IMR-90 (cell line): ENCODE data around the gene WDR90. TPM values are rescaled to one million over a fixed set of nuclear protein-coding genes. Genes with fewer than 3 reads are reported as not detected.

ENCODE experiments used
- ATAC-seq: fragments of 200-7000 bp; cut with Tn5 transposase; 2 replicates; pipeline ENCODE4 v1.9.1; 2020; ENCODE audit warnings: low read depth, mild to moderate bottlenecking, moderate library complexity
- BruUV-seq: library from RNA; stranded (reverse); fragments of 400-500 nt; replicated peaks from 2 replicates; lab custom pipeline; 2021; lab: Mats Ljungman, UMichigan
- CTCF ChIA-PET: fragments of 300-600 bp; formaldehyde crosslinking; extraction: SDS; loops from one replicate; lab custom pipeline; 2021; ENCODE audit warnings: antibody characterized with exemption; lab: Yijun Ruan, JAX
- POLR2A ChIA-PET: fragments of 300-600 bp; sonication (Branson Sonifier 250); formaldehyde crosslinking; loops from one replicate; lab custom pipeline; 2022; ENCODE audit warnings: antibody characterized with exemption; ENCODE audit not compliant: unreplicated experiment; lab: Charles Lee
- DNase-seq: peaks from one replicate; pipeline ENCODE4 v3.0.0; 2013
- H2AFZ ChIP-seq: replicated peaks from 2 replicates; pipeline ENCODE3; 2013; ENCODE audit warnings: low read length, mild to moderate bottlenecking; ENCODE audit not compliant: poor library complexity
- H2AK5ac ChIP-seq: 2 replicates; pipeline ENCODE4 v1.6.1; 2013; ENCODE audit warnings: low read depth, low read length, inconsistent platforms
- H2AK9ac ChIP-seq: replicated peaks from 2 replicates; pipeline ENCODE3; 2013; ENCODE audit warnings: mild to moderate bottlenecking, low read depth, low read length, moderate library complexity; ENCODE audit not compliant: poor library complexity
- H2BK120ac ChIP-seq: 2 replicates; pipeline ENCODE4 v1.6.1; 2013; ENCODE audit warnings: low read depth, low read length, inconsistent platforms
- H2BK15ac ChIP-seq: 3 replicates; pipeline ENCODE4 v1.6.1; 2013; ENCODE audit warnings: low read depth, low read length, inconsistent platforms
- H2BK20ac ChIP-seq: 2 replicates; pipeline ENCODE4 v1.6.1; 2013; ENCODE audit warnings: low read depth, mild to moderate bottlenecking, inconsistent platforms, low read length, moderate library complexity
- H2BK5ac ChIP-seq: 2 replicates; pipeline ENCODE4 v1.6.1; 2013; ENCODE audit warnings: mild to moderate bottlenecking, low read depth, low read length, inconsistent platforms; ENCODE audit not compliant: poor library complexity, severe bottlenecking
- H3K14ac ChIP-seq: replicated peaks from 2 replicates; pipeline ENCODE4 v1.6.1; 2013; ENCODE audit warnings: low read depth, low read length, inconsistent platforms
- H3K18ac ChIP-seq: 2 replicates; pipeline ENCODE4 v1.6.1; 2013; ENCODE audit warnings: low read depth, low read length, control low read depth
- H3K23ac ChIP-seq: 2 replicates; pipeline ENCODE4 v1.6.1; 2013; ENCODE audit warnings: low read depth, low read length, inconsistent platforms
- H3K27ac ChIP-seq: 2 replicates; pipeline ENCODE4 v1.5.1; 2013; ENCODE audit warnings: mild to moderate bottlenecking, control low read depth, low read length; ENCODE audit not compliant: insufficient read depth
- H3K27me3 ChIP-seq: 2 replicates; pipeline ENCODE4 v1.6.1; 2013; ENCODE audit warnings: low read length; ENCODE audit not compliant: control insufficient read depth, insufficient read depth
- H3K36me3 ChIP-seq: 2 replicates; pipeline ENCODE4 v1.6.1; 2013; ENCODE audit warnings: low read length, mixed read lengths; ENCODE audit not compliant: control insufficient read depth, insufficient read depth
- H3K4ac ChIP-seq: 2 replicates; pipeline ENCODE4 v1.6.1; 2013; ENCODE audit warnings: low read depth, low read length, inconsistent platforms
- H3K4me1 ChIP-seq: 2 replicates; pipeline ENCODE4 v1.6.1; 2013; ENCODE audit warnings: low read length, mixed read lengths; ENCODE audit not compliant: control insufficient read depth, insufficient read depth
- H3K4me2 ChIP-seq: 2 replicates; pipeline ENCODE4 v1.6.1; 2013; ENCODE audit warnings: low read depth, mild to moderate bottlenecking, control low read depth, low read length, moderate library complexity
- H3K4me3 ChIP-seq: 2 replicates; pipeline ENCODE4 v1.5.1; 2013; ENCODE audit warnings: low read depth, mild to moderate bottlenecking, control low read depth, low read length, moderate library complexity; ENCODE audit not compliant: insufficient read depth
- H3K56ac ChIP-seq: 2 replicates; pipeline ENCODE4 v1.6.1; 2013; ENCODE audit warnings: low read length, inconsistent platforms; ENCODE audit not compliant: insufficient read depth; ENCODE audit errors: extremely low read depth
- H3K79me1 ChIP-seq, 2 experiments: 2 replicates each; pipeline ENCODE4 v1.6.1; 2013; ENCODE audit warnings: low read length in 2 of 2, inconsistent platforms in 1 of 2, low read depth in 1 of 2
- H3K9ac ChIP-seq: 2 replicates; pipeline ENCODE4 v1.6.1; 2013; ENCODE audit warnings: low read depth, low read length, control low read depth
- H3K9me1 ChIP-seq: 2 replicates; pipeline ENCODE4 v1.6.1; 2013; ENCODE audit warnings: low read length, inconsistent platforms; ENCODE audit not compliant: insufficient read depth
- H3K9me3 ChIP-seq: 2 replicates; pipeline ENCODE4 v1.6.1; 2013; ENCODE audit warnings: low read length; ENCODE audit not compliant: control insufficient read depth, insufficient read depth
- H4K20me1 ChIP-seq: 2 replicates; pipeline ENCODE4 v1.6.1; 2013; ENCODE audit warnings: low read length, inconsistent platforms; ENCODE audit not compliant: insufficient read depth
- H4K5ac ChIP-seq: 2 replicates; pipeline ENCODE4 v1.6.1; 2013; ENCODE audit warnings: mild to moderate bottlenecking, low read depth, low read length, control low read depth
- H4K8ac ChIP-seq, 2 experiments: 2 replicates each; pipeline ENCODE4 v1.6.1; 2013; ENCODE audit warnings: low read depth in 2 of 2, low read length in 2 of 2, control low read depth in 1 of 2, inconsistent platforms in 1 of 2
- H4K91ac ChIP-seq: 2 replicates; pipeline ENCODE4 v1.6.1; 2013; ENCODE audit warnings: low read depth, low read length, inconsistent platforms; ENCODE audit not compliant: insufficient read depth
- CEBPB ChIP-seq: IDR thresholded peaks from 2 replicates; pipeline ENCODE4 v1.6.1; 2012; ENCODE audit warnings: low read depth, low read length, improper control_type of control experiment
- ELK1 ChIP-seq: fragments of 150-350 bp; IDR thresholded peaks from 2 replicates; pipeline ENCODE4 v1.6.1; 2016; ENCODE audit warnings: low read depth, mild to moderate bottlenecking, low read length, moderate library complexity, borderline replicate concordance
- RAD21 ChIP-seq: IDR thresholded peaks from 2 replicates; pipeline ENCODE4 v1.6.1; 2012; ENCODE audit warnings: low read length, improper control_type of control experiment
- whole genome bisulfite sequencing, 2 experiments: methylation state at CpG; one replicate each; pipeline versions ENCODE4 v1.1.5 to v1.1.7; 2013; ENCODE audit warnings: missing lambda C conversion rate in 2 of 2; ENCODE audit not compliant: insufficient read length in 1 of 2; ENCODE audit errors: extremely low coverage in 2 of 2; 5-methylcytosine and 5-hydroxymethylcytosine counted together
- dilution Hi-C: fragments of 300-500 bp; cut with HindIII; formaldehyde crosslinking; loops from one replicate; pipeline ENCODE4 v1.14.3; 2018; ENCODE audit warnings: low sequenced_read_pairs; ENCODE audit not compliant: unreplicated experiment
- in situ Hi-C: fragments of 300-500 bp; cut with MboI; formaldehyde crosslinking; loops from 3 replicates; pipeline ENCODE4 v1.14.3; 2019; ENCODE audit warnings: low sequenced_read_pairs, inconsistent platforms, mixed read lengths
- intact Hi-C: fragments of 100-400 bp; cut with micrococcal nuclease; formaldehyde crosslinking; loops from 2 replicates; pipeline ENCODE4 v1.10.0; 2022
- polyA plus RNA-seq, 3 experiments: library from polyadenylated mRNA; depleted of rRNA; stranded (reverse); fragments of >200 nt; gene quantifications; 2 replicates each; pipeline ENCODE4 v1.2.3, GENCODE V29; 2012; ENCODE audit warnings: low replicate concordance in 1 of 3
- total RNA-seq: library from RNA; depleted of rRNA; stranded (reverse); fragments of >200 nt; gene quantifications from 2 replicates; pipeline ENCODE4 v1.2.3, GENCODE V29; 2012

Gene WDR90
- total and polyA plus RNA-seq, 2 of the 4 experiments (the other 2 are of a cell fraction) = 1.4 to 18.7 TPM

GRCh38 chr16:710500-711075 is 61.4 kb downstream of the WDR90 start:
- no peak overlapping the region for H3K4ac ChIP-seq
- H2BK5ac ChIP-seq = no peak overlapping the region
- POLR2A ChIA-PET = no interaction called here
- DNase-seq = no peak
- no peak overlapping the region for H2BK20ac ChIP-seq
- peaks cover 14% of the 10 kb centered on the region for H4K20me1 ChIP-seq
- H3K14ac ChIP-seq = no peak overlapping the region
- WGBS, 2 experiments = 82% methylated on average over 10 of the region's 21 CpGs; no CpG with 5 or more reads in 1 of the 2 experiments
- intact Hi-C loops (loop anchor here (5.0 kb wide), 1 partner anchor 272 kb away; the partner anchor contains the start of gene SOX8), in situ Hi-C loops (loop anchor here (5.0 to 25.0 kb wide), 2 partner anchors 77 to 352 kb away; partner anchors contain the start of genes CHTF18, RPUSD1 and SSTR5), dilution Hi-C loops (no loop called here)
- no peak overlapping the region for H3K18ac ChIP-seq
- H3K4me2 ChIP-seq = no peak overlapping the region
- CTCF ChIA-PET = no interaction called here
- no peak overlapping the region for H3K56ac ChIP-seq
- no peaks in the 10 kb centered on the region for H3K9me3 ChIP-seq
- no peaks in the 10 kb centered on the region for H3K36me3 ChIP-seq
- no peak overlapping the region for H2AFZ ChIP-seq
- H3K23ac ChIP-seq = no peak overlapping the region
- H3K9ac ChIP-seq = no peak overlapping the region
- peaks cover 8% of the 10 kb centered on the region; the same call in 1 of the 2 replicates for H3K4me1 ChIP-seq
- no peak for ATAC-seq
- no peak overlapping the region for H4K8ac ChIP-seq
- H3K27ac ChIP-seq = no peak overlapping the region
- H2BK120ac ChIP-seq = no peak overlapping the region
- peaks cover 21% of the 10 kb centered on the region for H3K27me3 ChIP-seq
- H4K5ac ChIP-seq = no peak overlapping the region
- no peak overlapping the region for H2AK9ac ChIP-seq
- H2AK5ac ChIP-seq = no peak overlapping the region
- no peak overlapping the region for H2BK15ac ChIP-seq
- H3K79me1 ChIP-seq = no peaks in the 10 kb centered on the region
- no peak overlapping the region for H3K4me3 ChIP-seq
- H3K9me1 ChIP-seq = no peaks in the 10 kb centered on the region
- TF ChIP-seq ELK1 (no peak), RAD21 (no peak), CEBPB (no peak)
- no TSS peak for BruUV-seq
- H4K91ac ChIP-seq = no peak overlapping the region
